GM08714 (cell line): ENCODE data around the gene DIP2B.
"Not testable (repeated sequence)": the region's sequence is repeated elsewhere in the genome, so short reads cannot be mapped to it uniquely, and the experiment has no call there.

Experiments used
- H3K4me3 ChIP-seq: fragments of 200-500 bp; sonication (Bioruptor generic); 2 replicates; pipeline ENCODE4 v1.5.1; 2014; ENCODE audit warnings: mild to moderate bottlenecking, low read length, inconsistent platforms
- ZNF274 ChIP-seq: IDR thresholded peaks from 2 replicates; pipeline ENCODE4 v1.6.1; 2012; ENCODE audit warnings: mild to moderate bottlenecking, low read depth, low read length

DIP2B gene

DNA sequence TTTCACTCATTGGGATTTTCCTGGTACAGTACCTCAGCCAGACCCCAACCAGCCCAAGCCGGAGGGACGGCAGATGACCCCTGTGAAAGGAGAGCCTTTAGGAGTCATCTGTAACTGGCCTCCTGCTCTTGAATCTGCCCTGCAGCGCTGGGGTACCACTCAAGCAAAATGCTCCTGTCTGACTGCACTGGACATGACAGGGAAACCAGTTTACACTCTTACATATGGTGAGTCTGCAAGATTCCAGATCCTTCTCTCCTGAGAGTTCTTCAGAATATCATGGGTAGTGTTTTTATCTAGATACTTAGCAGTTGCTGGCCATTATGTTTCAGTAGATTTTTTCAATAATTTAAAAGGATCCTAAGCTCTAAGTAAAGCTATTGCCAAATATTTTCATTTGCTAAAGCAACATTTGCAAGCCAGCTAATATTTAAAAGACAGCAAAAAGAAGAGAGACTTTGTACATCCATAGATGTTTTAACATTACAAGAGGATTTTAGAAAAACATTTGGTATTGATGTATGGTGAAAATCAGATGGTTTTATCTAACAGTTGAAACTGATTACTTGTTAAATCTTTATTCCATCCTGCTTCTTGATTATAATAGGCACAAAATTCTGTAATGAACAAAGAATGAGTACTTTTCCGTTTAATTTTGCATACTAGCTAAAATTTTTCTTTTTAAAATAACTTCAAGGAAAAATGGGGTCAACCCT lies 174.0 kb downstream of the DIP2B start:
- H3K4me3 ChIP-seq, result no peak overlapping the region
- TF ChIP-seq ZNF274, result no peak

DNA sequence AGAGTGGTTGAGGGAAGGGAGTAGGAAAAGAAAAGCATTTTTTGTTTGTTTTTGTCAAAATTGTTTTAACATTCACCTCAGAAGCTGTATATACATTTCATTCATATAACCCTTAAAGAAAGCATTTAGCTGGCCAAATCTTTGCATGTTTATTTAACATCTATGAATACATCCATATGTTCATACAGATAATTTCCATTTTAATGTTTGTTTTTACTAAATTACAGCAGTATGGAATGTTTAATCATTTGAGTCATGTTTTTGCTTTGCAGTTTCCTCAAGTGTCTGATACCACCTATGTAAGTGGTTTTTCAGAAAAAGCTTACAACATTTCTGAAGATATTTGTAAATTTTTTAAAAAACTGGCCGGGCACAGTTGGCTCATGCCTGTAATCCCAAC lies 174.8 kb downstream of the DIP2B start:
- no peak overlapping the region for H3K4me3 ChIP-seq
- no peak for TF ChIP-seq ZNF274

DNA sequence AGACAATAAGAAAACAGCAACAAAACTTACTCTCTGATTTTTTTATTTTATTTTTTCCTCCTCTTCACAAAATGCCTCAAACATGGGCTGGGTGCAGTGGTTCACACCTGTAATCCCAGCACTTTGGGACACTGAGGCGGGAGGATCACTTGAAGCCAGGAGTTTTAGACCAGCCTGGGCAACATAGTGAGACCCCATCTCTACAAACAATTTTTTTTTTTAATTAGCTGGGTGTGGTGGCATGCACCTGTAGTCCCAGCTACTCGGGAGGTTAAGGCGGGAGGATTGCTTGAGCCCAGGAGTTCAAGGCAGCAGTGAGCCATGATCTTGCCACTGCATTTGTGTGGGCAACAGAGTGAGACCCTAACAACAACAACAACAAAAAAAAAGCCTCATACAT lies 176.3 kb downstream of the DIP2B start:
- H3K4me3 ChIP-seq, result not testable (repeated sequence)

DNA sequence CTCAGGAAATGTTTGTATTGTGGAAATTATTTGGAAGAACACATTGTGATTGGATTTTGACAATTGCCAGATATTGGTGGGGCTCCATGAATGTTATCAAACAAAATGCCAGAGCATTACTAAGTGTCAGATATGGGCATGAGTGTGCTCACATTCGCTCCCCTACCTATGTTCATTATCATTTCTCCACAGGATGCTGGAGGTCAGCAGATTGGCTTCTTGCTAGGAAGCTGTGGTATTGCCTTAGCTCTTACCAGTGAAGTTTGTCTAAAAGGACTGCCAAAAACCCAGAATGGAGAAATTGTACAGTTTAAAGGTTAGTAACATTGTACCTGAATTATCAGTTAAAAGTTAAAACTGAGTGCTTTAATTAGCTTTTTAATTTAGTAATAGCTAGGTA lies 180.9 kb downstream of the DIP2B start:
- no peak for TF ChIP-seq ZNF274
- no peak overlapping the region for H3K4me3 ChIP-seq

DNA sequence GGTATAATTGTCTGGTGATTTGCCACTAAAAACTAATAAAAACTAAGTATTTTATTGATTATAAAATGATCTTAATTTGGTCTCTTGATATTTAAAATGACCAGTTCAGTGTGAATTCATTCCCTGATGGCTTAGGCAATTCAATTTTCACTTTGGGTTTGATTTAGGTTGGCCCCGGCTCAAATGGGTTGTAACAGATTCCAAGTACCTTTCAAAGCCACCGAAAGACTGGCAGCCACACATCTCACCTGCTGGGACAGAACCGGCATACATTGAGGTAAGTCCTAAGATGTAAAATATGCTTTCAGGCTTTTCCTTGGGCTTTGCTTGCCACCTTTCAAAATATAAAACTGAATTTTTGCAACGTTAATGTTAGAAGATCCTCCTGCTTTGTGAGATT lies 181.6 kb downstream of the DIP2B start:
- no peak for TF ChIP-seq ZNF274
- H3K4me3 ChIP-seq, result no peak overlapping the region

DNA sequence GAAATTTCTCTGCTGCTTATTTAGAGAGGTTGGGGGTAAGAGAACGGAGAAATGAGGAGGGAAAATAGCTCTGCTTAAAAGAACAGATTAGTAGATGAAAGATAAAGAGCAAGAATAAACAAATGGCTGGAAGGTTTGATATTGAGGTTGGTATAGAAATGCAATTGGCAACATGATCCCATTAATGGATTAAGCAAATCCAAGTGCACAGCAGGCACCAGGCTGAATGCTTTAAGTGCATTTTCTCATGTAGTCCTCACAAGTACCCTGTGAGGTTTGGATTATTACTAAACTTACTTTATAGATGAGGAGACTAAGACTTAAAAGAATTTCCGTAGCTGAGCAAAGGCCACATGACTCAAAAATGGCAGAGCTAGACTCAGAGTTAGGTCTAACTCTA lies 182.2 kb downstream of the DIP2B start:
- TF ChIP-seq ZNF274, result no peak
- H3K4me3 ChIP-seq, result no peak overlapping the region

DNA sequence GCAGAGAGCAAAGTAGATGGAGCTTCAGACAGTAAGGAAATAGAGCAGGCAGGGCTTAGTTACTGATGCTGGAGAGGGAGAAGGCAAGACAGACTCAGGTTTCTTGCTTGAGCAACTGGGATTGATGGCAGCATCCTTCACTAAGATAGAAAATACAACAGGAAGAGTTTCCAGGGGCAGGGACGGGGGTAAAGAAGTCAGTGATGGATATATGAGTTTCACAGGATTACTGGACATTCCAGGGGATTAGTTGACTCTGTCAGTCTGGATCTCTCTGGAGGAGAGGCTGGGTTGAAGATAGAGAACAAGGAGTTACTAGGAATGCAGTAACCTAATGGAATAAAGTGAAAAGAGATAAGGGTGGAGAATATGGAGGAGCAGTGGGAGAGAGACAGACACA lies 184.7 kb downstream of the DIP2B start:
- H3K4me3 ChIP-seq, result no peak overlapping the region
- TF ChIP-seq ZNF274, result no peak

DNA sequence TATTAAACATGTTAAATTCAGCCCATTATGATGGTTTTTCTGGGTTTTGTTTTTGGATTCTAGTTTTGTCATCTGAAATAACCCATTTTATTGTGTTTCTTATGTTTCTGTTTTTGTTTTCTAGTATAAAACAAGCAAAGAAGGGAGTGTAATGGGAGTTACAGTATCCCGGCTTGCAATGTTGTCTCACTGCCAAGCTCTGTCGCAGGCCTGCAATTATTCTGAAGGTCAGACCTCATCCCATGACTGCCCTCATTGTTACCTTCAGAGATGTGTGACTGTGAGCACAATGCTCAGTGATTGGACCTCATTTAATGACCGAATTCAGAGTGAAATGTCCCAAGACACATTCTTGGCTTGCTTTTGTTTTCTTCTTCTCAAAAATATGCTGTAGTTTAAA lies 186.1 kb downstream of the DIP2B start:
- no peak for TF ChIP-seq ZNF274
- H3K4me3 ChIP-seq, result no peak overlapping the region

DNA sequence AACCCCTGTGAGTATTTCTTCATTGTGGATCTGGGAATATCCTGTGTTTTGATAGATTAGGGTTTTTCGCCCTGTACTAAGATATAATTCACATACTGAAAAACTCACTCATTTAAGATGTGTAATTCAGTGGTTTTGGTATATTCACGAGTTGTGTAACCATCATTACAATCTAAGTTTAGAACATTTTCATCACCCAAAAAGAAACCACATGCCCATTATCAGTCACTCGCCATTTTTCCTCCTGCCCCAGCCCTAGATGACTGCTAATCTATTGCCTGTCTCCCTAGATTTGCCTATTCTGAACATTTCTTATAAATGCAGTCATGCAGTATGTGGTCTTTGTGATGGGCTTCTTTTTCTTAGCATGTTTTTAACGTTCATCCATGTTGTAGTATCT lies 191.2 kb downstream of the DIP2B start:
- no peak overlapping the region for H3K4me3 ChIP-seq
- no peak for TF ChIP-seq ZNF274

DNA sequence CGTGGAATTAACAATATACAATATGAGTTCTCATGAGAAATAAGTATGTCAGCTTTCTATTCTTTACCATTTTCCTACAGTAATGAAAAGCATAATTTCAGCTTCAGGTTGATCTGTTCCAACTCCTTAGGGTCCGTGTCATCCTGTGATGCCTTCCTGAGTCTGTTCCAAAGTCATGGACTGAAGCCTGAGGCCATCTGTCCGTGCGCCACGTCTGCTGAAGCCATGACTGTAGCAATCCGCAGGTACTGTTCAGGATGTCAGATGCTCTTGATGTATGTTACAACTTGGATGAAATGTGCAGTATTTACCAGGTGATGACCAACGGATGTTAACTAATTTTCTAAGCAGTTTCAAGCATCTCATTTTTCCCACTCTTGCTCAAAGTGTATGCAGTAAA lies 192.1 kb downstream of the DIP2B start:
- H3K4me3 ChIP-seq, result no peak overlapping the region
- TF ChIP-seq ZNF274, result no peak

- no peak for TF ChIP-seq ZNF274
- no peak overlapping the region for H3K4me3 ChIP-seq
Observed at GRCh38 chr12:50699154-50699553, 194.4 kb downstream of the DIP2B start.

DNA sequence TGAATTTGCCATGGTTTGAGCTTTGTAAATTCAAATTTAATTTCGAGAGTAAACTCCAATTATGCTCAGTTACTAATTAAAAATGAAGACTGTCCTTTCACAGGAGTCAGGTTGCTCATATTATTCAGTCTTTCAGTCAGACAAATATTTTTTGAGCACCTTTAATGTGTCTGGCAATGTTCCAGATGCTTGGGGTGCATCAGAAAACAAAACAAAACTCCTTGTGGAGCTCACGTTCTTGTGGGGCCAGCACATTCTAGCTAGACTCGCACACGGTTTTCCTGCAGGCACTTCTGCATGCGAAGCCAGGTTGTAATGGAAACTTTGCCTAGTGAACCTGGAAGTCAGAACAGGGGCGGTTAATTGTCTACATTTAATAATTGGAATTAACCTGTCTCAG lies 195.2 kb downstream of the DIP2B start:
- TF ChIP-seq ZNF274, result no peak

GRCh38 chr12:50706606-50707005 lies 201.8 kb downstream of the DIP2B start:
- no peak overlapping the region for H3K4me3 ChIP-seq
- no peak for TF ChIP-seq ZNF274

More for the DNA sequence above, 195.2 kb downstream of the DIP2B start:
- no peak overlapping the region for H3K4me3 ChIP-seq

- TF ChIP-seq ZNF274, result no peak
- H3K4me3 ChIP-seq, result no peak overlapping the region
Observed at GRCh38 chr12:50707396-50707795, 202.6 kb downstream of the DIP2B start.

DNA sequence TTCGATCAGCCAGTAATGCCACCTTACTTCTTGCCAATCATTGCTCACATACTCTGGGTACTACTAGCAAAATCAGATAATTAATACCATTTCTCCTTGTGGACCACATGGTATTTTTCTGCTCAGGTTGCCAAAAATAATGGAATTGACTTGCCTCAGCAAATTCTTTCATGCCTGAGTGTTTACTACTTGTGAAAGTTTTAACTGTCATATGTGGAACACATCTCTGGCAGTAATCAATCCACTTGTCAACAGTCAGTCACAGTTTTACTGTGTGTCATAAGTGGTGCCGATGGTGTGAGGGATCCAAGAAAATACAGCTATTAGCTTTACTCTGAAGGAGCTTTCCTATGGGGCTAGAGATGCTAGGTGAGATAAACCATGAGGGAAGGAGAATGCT lies 203.8 kb downstream of the DIP2B start:
- no peak overlapping the region for H3K4me3 ChIP-seq
- TF ChIP-seq ZNF274, result no peak

GRCh38 chr12:50711121-50711520 lies 206.3 kb downstream of the DIP2B start:
- TF ChIP-seq ZNF274, result no peak
- H3K4me3 ChIP-seq, result no peak overlapping the region

GRCh38 chr12:50715174-50715573 lies 210.4 kb downstream of the DIP2B start:
- TF ChIP-seq ZNF274, result no peak
- no peak overlapping the region for H3K4me3 ChIP-seq
